ENCODE data around the gene KCNMB1.

GRCh38 chr5:170382790-170383189 lies 6.4 kb downstream of the KCNMB1 start:
- TF ChIP-seq POLR2A (IDR thresholded peaks at IDR 0.05) = no peak
- TF ChIP-seq CTCF (IDR thresholded peaks at IDR 0.05) = no peak
